Muscle of leg (tissue), 11 donors: ENCODE data around the gene FAM43A. TPM values are rescaled to one million over a fixed set of nuclear protein-coding genes. Genes with fewer than 3 reads are reported as not detected.

Experiments used
- DNase-seq: peaks from one replicate; pipeline ENCODE4 v3.0.0; 2013
- H3K27ac ChIP-seq: one replicate; pipeline ENCODE4 v1.5.1; 2013; ENCODE audit warnings: mild to moderate bottlenecking, low read length, control low read depth
- H3K27me3 ChIP-seq: one replicate; pipeline ENCODE4 v1.6.1; 2013; ENCODE audit warnings: low read length; ENCODE audit not compliant: control insufficient read depth, insufficient read depth
- H3K36me3 ChIP-seq: one replicate; pipeline ENCODE4 v1.6.1; 2013; ENCODE audit warnings: low read length; ENCODE audit not compliant: control insufficient read depth, insufficient read depth
- H3K4me1 ChIP-seq: one replicate; pipeline ENCODE4 v1.6.1; 2013; ENCODE audit warnings: low read length; ENCODE audit not compliant: control insufficient read depth, insufficient read depth
- H3K4me3 ChIP-seq: one replicate; pipeline ENCODE4 v1.5.1; 2013; ENCODE audit warnings: low read length, control low read depth
- H3K9me3 ChIP-seq: replicated peaks from 2 replicates; pipeline ENCODE4 v1.6.1; 2013; ENCODE audit warnings: low read depth, low read length; ENCODE audit not compliant: control insufficient read depth
- WGBS: methylation state at CpG from one replicate; pipeline ENCODE4 v1.1.5; 2013; ENCODE audit warnings: missing lambda C conversion rate; ENCODE audit not compliant: insufficient coverage; 5-methylcytosine and 5-hydroxymethylcytosine counted together
- polyA plus RNA-seq, 8 donors: library from polyadenylated mRNA; unstranded; fragments of 120-200 nt; gene quantifications; one replicate each; pipeline versions ENCODE4 v1.2.1 to v1.2.3, GENCODE V29; 2013; ENCODE audit warnings: inconsistent platforms in 1 of 8, low replicate concordance in 1 of 8; ENCODE audit not compliant: insufficient read length in 8 of 8, insufficient read depth in 1 of 8
- total RNA-seq: library from RNA; stranded (reverse); fragments of 120-200 nt; gene quantifications from one replicate; pipeline ENCODE4 v1.2.4, GENCODE V29; 2013

The FAM43A gene
- total and polyA plus RNA-seq, 9 donors = 13.8 to 31.7 (median 23.3) TPM

DNA sequence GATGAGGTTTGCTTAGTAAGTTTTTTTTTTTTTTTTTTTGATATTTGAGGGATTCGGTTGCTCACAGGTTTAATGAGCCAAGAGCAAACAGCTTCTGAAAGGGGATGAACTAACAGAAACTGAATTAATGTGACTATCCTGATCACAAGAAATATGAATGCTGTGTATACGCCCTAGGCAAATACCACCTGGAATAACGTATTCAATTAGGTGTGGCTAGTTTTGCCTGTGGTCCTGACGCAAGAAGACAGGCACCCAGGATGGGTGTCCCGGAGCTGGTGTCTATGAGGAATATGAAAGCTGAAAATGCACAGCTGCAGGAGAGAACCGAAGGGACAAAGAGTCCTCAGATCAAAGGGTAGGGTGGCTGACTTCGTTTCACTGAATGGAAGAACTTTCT lies 28.2 kb upstream of the FAM43A start:
- no peak for DNase-seq
- no peak overlapping the region for H3K27ac ChIP-seq
- no peaks in the 10 kb centered on the region for H3K9me3 ChIP-seq
- WGBS = 78% methylated on average over 6 of the region's 7 CpGs
- peaks cover 31% of the 10 kb centered on the region for H3K36me3 ChIP-seq
- H3K27me3 ChIP-seq = no peaks in the 10 kb centered on the region
- no peak overlapping the region for H3K4me3 ChIP-seq
- H3K4me1 ChIP-seq = no peaks in the 10 kb centered on the region

GRCh38 chr3:194658477-194659242 lies 27.0 kb upstream of the FAM43A start:
- no peaks in the 10 kb centered on the region for H3K27me3 ChIP-seq
- no peaks in the 10 kb centered on the region for H3K4me1 ChIP-seq
- peak overlapping the region; percentile 2 for H3K27ac ChIP-seq
- DNase-seq = no peak
- WGBS = 66% methylated on average over 4 of the region's 5 CpGs
- no peaks in the 10 kb centered on the region for H3K9me3 ChIP-seq
- H3K4me3 ChIP-seq = no peak overlapping the region
- peaks cover 29% of the 10 kb centered on the region for H3K36me3 ChIP-seq

GRCh38 chr3:194659778-194660177 lies 25.9 kb upstream of the FAM43A start:
- no peaks in the 10 kb centered on the region for H3K4me1 ChIP-seq
- DNase-seq = no peak
- no peak overlapping the region for H3K4me3 ChIP-seq
- no peak overlapping the region for H3K27ac ChIP-seq
- WGBS = 80% methylated on average over 3 of the region's 7 CpGs
- no peaks in the 10 kb centered on the region for H3K27me3 ChIP-seq
- no peaks in the 10 kb centered on the region for H3K9me3 ChIP-seq
- H3K36me3 ChIP-seq = peaks cover 34% of the 10 kb centered on the region

GRCh38 chr3:194661374-194661773 lies 24.3 kb upstream of the FAM43A start:
- Histone ChIP-seq H3K27ac (no peak overlapping the region), H3K9me3 (no peaks in the 10 kb centered on the region), H3K4me1 (no peaks in the 10 kb centered on the region), H3K4me3 (no peak overlapping the region), H3K27me3 (no peaks in the 10 kb centered on the region), H3K36me3 (peaks cover 42% of the 10 kb centered on the region)
- DNase-seq = no peak
- WGBS = no CpG with 5 or more reads among the region's 3 CpGs

GRCh38 chr3:194661946-194662345 lies 23.7 kb upstream of the FAM43A start:
- H3K36me3 ChIP-seq = peaks cover 44% of the 10 kb centered on the region
- no peak for DNase-seq
- H3K27ac ChIP-seq = no peak overlapping the region
- no CpG with 5 or more reads among the region's 6 CpGs for WGBS
- no peaks in the 10 kb centered on the region for H3K9me3 ChIP-seq
- no peaks in the 10 kb centered on the region for H3K27me3 ChIP-seq
- H3K4me1 ChIP-seq = no peaks in the 10 kb centered on the region
- H3K4me3 ChIP-seq = no peak overlapping the region

- H3K27me3 ChIP-seq = no peaks in the 10 kb centered on the region
- no peak overlapping the region for H3K4me3 ChIP-seq
- no peak overlapping the region for H3K27ac ChIP-seq
- 80% methylated on average over 1 of the region's 7 CpGs for WGBS
- H3K36me3 ChIP-seq = peaks cover 38% of the 10 kb centered on the region
- H3K4me1 ChIP-seq = no peaks in the 10 kb centered on the region
- H3K9me3 ChIP-seq = no peaks in the 10 kb centered on the region
- no peak for DNase-seq
These were observed 20.8 kb upstream of the FAM43A start for GRCh38 chr3:194664857-194665256.

GRCh38 chr3:194667363-194667762 lies 18.3 kb upstream of the FAM43A start:
- Histone ChIP-seq H3K36me3 (peaks cover 27% of the 10 kb centered on the region), H3K27ac (no peak overlapping the region), H3K4me1 (peaks cover 6% of the 10 kb centered on the region), H3K27me3 (no peaks in the 10 kb centered on the region), H3K9me3 (no peaks in the 10 kb centered on the region), H3K4me3 (no peak overlapping the region)
- 68% methylated on average over 6 of the region's 7 CpGs for WGBS
- DNase-seq = no peak

DNA sequence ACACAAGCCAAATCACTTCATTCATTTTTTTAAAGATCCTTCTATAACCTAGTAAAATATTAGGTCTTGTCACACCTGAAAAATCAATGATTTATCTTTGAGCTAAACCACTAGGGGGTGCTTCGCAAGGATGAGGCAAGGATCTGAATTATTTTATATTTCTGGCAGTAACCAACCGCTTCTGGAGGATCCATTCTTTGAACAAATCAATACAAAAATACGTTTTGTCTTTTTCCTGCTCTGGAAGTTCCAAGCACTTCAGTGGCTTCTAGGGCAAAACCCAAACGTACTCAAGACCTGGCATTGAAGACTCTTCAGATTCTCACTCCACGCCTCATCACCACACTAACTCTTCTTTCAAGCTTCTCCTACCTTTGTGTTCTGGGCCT lies 14.2 kb upstream of the FAM43A start:
- Histone ChIP-seq H3K36me3 (peaks cover 9% of the 10 kb centered on the region), H3K9me3 (no peaks in the 10 kb centered on the region), H3K27ac (peak overlapping the region; percentile 97), H3K4me1 (peaks cover 9% of the 10 kb centered on the region), H3K4me3 (peak overlapping the region; percentile 87), H3K27me3 (peaks cover 9% of the 10 kb centered on the region)
- DNase-seq = peak; percentile 38
- WGBS = 0% methylated on average over 4 of the region's 5 CpGs

DNA sequence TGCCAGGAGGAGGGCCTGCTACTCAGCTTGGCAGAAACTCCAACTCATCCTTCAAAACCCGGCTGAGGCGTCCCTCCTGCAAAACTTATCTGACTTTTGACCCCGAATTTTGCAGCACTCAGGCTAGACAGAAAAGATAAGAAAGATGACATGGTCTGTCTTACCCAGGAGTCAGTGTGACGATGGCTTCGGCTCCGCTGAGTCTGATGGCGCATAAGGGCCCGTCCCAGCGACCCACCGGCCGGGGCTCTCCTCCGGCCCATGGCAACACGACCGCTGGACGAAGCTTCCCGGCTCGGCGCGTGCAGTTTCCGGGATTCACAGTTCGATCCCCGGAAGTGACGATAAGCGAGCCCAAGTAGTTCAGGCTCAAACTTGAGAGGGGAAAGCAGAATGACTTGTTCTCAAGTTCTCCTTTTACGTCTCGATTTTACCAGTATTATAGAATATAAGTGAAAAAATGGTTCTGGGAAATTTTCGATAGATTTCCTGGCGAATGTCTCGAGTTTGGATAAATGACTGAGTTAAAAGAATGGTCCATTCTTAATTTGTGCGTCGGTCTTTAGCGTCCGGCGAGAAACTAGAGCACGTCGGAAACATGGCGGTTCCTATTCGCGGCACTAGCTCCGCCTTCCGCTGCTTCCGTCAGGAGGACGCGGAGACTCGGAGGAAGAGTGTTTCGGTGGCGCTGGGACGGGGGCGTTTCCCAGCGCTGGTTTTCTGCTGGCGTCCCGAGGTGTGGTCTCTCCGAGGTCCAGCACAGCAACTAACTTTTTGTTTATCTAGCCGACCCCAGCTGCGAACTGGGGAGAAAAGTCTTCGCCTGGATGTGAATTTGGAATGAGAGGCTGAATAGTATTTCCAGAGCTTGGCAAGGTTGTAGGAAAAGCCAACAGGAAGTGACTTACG lies 13.5 kb upstream of the FAM43A start, which contains the start of gene LSG1:
LSG1 (minus strand) TSS at position 292 of the 909 bp plus-strand sequence; CDS start at position 263, 29 bp downstream.
- DNase-seq = peak; percentile 99
- peaks cover 9% of the 10 kb centered on the region for H3K27me3 ChIP-seq
- no peaks in the 10 kb centered on the region for H3K9me3 ChIP-seq
- H3K27ac ChIP-seq = peak within 1 kb of the TSS; percentile 97
- peak within 1 kb of the TSS; percentile 87 for H3K4me3 ChIP-seq
- under 1% methylated on average over 36 of the region's 57 CpGs for WGBS
- peaks cover 9% of the 10 kb centered on the region for H3K4me1 ChIP-seq
- H3K36me3 ChIP-seq = peaks cover 7% of the 10 kb centered on the region

- peak overlapping the region; percentile 97 for H3K27ac ChIP-seq
- DNase-seq = peak; percentile 40
- no CpG with 5 or more reads among the region's 5 CpGs for WGBS
- H3K4me3 ChIP-seq = peak overlapping the region; percentile 87
- H3K36me3 ChIP-seq = peaks cover 7% of the 10 kb centered on the region
- H3K9me3 ChIP-seq = no peaks in the 10 kb centered on the region
- H3K27me3 ChIP-seq = peaks cover 9% of the 10 kb centered on the region
- H3K4me1 ChIP-seq = peaks cover 9% of the 10 kb centered on the region
These were observed 12.8 kb upstream of the FAM43A start for GRCh38 chr3:194672876-194673275.
